HEK293 (cell line): ENCODE results near the gene MRPL21.

Experiments used
- CTCF ChIA-PET: fragments of 350-600 bp; formaldehyde crosslinking; extraction: SDS; loops from one replicate; lab custom pipeline; 2021; ENCODE audit warnings: antibody characterized with exemption; lab: Yijun Ruan, JAX
- POLR2A ChIA-PET: fragments of 300-600 bp; formaldehyde crosslinking; extraction: SDS; loops from one replicate; lab custom pipeline; 2020; ENCODE audit warnings: antibody characterized with exemption, inconsistent platforms; lab: Yijun Ruan, JAX
- H3K27ac ChIP-seq: fragments of 200-500 bp; sonication (Bioruptor generic); 2 replicates; pipeline ENCODE4 v1.5.1; 2014; ENCODE audit warnings: low read depth, low read length, control low read depth, inconsistent platforms; ENCODE audit errors: extremely low read depth
- H3K36me3 ChIP-seq, 2 experiments: fragments of 200-500 bp in 1 of 2; sonication (Bioruptor generic) in 1 of 2; 1 replicate in 1 of 2; 2 replicates in 1 of 2; pipeline ENCODE4 v1.5.1; 2014 to 2017; ENCODE audit warnings: inconsistent platforms in 2 of 2, low read length in 2 of 2; ENCODE audit not compliant: control insufficient read depth in 2 of 2, insufficient read depth in 1 of 2
- H3K4me1 ChIP-seq: fragments of 200-500 bp; sonication (Bioruptor generic); 2 replicates; pipeline ENCODE4 v1.5.1; 2014; ENCODE audit warnings: mild to moderate bottlenecking, low read length, inconsistent platforms; ENCODE audit not compliant: control insufficient read depth, insufficient read depth
- H3K4me3 ChIP-seq: 2 replicates; pipeline ENCODE4 v1.5.1; 2011; ENCODE audit warnings: low read depth, mild to moderate bottlenecking, control low read depth, low read length, moderate library complexity
- H3K9me3 ChIP-seq: fragments of 200-500 bp; sonication (Bioruptor generic); 2 replicates; pipeline ENCODE4 v1.5.1; 2014; ENCODE audit warnings: low read depth, low read length, inconsistent platforms; ENCODE audit not compliant: control insufficient read depth, insufficient read depth
- FEZF1 ChIP-seq: fragments of 450-650 bp; formaldehyde crosslinking; IDR thresholded peaks from 2 replicates; pipeline ENCODE4 v1.5.1; 2016; ENCODE audit warnings: missing biosample characterization, missing genetic modification characterization
- ZIC2 ChIP-seq: fragments of 450-650 bp; formaldehyde crosslinking; IDR thresholded peaks from 2 replicates; pipeline ENCODE4 v1.5.1; 2016; ENCODE audit warnings: missing biosample characterization, missing genetic modification characterization
- ZNF16 ChIP-seq: fragments of 450-650 bp; formaldehyde crosslinking; IDR thresholded peaks from 2 replicates; pipeline ENCODE4 v1.5.1; 2016; ENCODE audit warnings: low read depth, missing biosample characterization, missing genetic modification characterization
- ZNF202 ChIP-seq: fragments of 450-650 bp; formaldehyde crosslinking; IDR thresholded peaks from 2 replicates; pipeline ENCODE4 v1.5.1; 2016; ENCODE audit warnings: missing biosample characterization, missing genetic modification characterization, borderline replicate concordance
- ZNF292 ChIP-seq: fragments of 450-650 bp; formaldehyde crosslinking; IDR thresholded peaks from 2 replicates; pipeline ENCODE4 v1.5.1; 2016; ENCODE audit warnings: low read depth, missing biosample characterization, missing genetic modification characterization, borderline replicate concordance
- ZNF521 ChIP-seq: fragments of 450-650 bp; formaldehyde crosslinking; IDR thresholded peaks from 2 replicates; pipeline ENCODE4 v1.5.1; 2017; ENCODE audit warnings: missing biosample characterization, mild to moderate bottlenecking, missing genetic modification characterization
- ZNF792 ChIP-seq: fragments of 450-650 bp; formaldehyde crosslinking; IDR thresholded peaks from 2 replicates; pipeline ENCODE4 v1.5.1; 2016; ENCODE audit warnings: missing biosample characterization, missing genetic modification characterization
- TF ChIP-seq, protein P1 (sequence below): fragments of 450-650 bp; formaldehyde crosslinking; conservative IDR thresholded peaks from 2 replicates; pipeline ENCODE4 v1.5.1; 2016; ENCODE audit warnings: low read depth, missing biosample characterization, missing genetic modification characterization
- TF ChIP-seq, protein P2 (sequence below): fragments of 450-650 bp; formaldehyde crosslinking; IDR thresholded peaks from 2 replicates; pipeline ENCODE4 v1.5.1; 2017; ENCODE audit warnings: missing biosample characterization, mild to moderate bottlenecking, missing genetic modification characterization, moderate library complexity
- TF ChIP-seq, protein P3 (sequence below): fragments of 450-650 bp; formaldehyde crosslinking; IDR thresholded peaks from 2 replicates; pipeline ENCODE4 v1.5.1; 2016; ENCODE audit warnings: missing biosample characterization, missing genetic modification characterization, borderline replicate concordance
- TF ChIP-seq, protein P4 (sequence below): fragments of 450-650 bp; formaldehyde crosslinking; IDR thresholded peaks from 2 replicates; pipeline ENCODE4 v1.5.1; 2016; ENCODE audit warnings: missing biosample characterization, missing genetic modification characterization
- TF ChIP-seq, protein P5 (sequence below): fragments of 450-650 bp; formaldehyde crosslinking; IDR thresholded peaks from 2 replicates; pipeline ENCODE4 v1.5.1; 2017; ENCODE audit warnings: missing biosample characterization, missing genetic modification characterization

MRPL21 gene

DNA sequence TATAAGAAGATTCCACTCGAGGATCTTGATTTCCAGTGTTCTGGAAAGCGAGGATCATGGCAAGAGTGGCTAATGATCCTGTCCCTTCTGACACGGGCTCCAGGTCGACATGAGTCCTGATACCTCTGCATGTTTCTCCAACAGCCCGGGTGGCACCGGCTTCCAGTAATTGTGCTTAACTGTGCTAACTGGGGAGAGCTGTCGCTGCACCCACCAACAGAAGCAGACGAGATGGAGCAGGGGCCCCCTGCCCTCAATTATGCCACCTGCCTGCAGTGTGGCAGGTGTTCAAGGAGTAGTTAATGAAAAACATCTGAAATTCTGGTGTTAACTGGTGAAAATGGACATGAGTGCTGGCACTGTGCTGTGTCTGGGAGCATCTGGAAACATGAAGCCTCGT, 6.2 kb downstream of the MRPL21 start:
- CTCF ChIA-PET, result no interaction called here
- Histone ChIP-seq H3K9me3 (no peaks in the 10 kb centered on the region), H3K4me3 (no peak overlapping the region), H3K27ac (no peak overlapping the region), H3K4me1 (no peaks in the 10 kb centered on the region), H3K36me3 (peaks cover 5 to 83% of the 10 kb centered on the region in 2 experiments; a peak in 2 of 3 replicates)
- TF ChIP-seq, protein P1, sequence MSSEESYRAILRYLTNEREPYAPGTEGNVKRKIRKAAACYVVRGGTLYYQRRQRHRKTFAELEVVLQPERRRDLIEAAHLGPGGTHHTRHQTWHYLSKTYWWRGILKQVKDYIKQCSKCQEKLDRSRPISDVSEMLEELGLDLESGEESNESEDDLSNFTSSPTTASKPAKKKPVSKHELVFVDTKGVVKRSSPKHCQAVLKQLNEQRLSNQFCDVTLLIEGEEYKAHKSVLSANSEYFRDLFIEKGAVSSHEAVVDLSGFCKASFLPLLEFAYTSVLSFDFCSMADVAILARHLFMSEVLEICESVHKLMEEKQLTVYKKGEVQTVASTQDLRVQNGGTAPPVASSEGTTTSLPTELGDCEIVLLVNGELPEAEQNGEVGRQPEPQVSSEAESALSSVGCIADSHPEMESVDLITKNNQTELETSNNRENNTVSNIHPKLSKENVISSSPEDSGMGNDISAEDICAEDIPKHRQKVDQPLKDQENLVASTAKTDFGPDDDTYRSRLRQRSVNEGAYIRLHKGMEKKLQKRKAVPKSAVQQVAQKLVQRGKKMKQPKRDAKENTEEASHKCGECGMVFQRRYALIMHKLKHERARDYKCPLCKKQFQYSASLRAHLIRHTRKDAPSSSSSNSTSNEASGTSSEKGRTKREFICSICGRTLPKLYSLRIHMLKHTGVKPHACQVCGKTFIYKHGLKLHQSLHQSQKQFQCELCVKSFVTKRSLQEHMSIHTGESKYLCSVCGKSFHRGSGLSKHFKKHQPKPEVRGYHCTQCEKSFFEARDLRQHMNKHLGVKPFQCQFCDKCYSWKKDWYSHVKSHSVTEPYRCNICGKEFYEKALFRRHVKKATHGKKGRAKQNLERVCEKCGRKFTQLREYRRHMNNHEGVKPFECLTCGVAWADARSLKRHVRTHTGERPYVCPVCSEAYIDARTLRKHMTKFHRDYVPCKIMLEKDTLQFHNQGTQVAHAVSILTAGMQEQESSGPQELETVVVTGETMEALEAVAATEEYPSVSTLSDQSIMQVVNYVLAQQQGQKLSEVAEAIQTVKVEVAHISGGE, result no peak
- TF ChIP-seq FEZF1 (tag by site-specific recombination) (no peak), ZIC2 (tag by site-specific recombination) (no peak), ZNF202 (tag by site-specific recombination) (no peak), ZNF292 (no peak), ZNF792 (tag by site-specific recombination) (no peak), ZNF16 (tag by site-specific recombination) (no peak), ZNF521 (tag by site-specific recombination) (no peak)
- TF ChIP-seq, protein P2, sequence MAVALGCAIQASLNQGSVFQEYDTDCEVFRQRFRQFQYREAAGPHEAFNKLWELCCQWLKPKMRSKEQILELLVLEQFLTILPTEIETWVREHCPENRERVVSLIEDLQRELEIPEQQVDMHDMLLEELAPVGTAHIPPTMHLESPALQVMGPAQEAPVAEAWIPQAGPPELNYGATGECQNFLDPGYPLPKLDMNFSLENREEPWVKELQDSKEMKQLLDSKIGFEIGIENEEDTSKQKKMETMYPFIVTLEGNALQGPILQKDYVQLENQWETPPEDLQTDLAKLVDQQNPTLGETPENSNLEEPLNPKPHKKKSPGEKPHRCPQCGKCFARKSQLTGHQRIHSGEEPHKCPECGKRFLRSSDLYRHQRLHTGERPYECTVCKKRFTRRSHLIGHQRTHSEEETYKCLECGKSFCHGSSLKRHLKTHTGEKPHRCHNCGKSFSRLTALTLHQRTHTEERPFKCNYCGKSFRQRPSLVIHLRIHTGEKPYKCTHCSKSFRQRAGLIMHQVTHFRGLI, result no peak
- TF ChIP-seq, protein P3, sequence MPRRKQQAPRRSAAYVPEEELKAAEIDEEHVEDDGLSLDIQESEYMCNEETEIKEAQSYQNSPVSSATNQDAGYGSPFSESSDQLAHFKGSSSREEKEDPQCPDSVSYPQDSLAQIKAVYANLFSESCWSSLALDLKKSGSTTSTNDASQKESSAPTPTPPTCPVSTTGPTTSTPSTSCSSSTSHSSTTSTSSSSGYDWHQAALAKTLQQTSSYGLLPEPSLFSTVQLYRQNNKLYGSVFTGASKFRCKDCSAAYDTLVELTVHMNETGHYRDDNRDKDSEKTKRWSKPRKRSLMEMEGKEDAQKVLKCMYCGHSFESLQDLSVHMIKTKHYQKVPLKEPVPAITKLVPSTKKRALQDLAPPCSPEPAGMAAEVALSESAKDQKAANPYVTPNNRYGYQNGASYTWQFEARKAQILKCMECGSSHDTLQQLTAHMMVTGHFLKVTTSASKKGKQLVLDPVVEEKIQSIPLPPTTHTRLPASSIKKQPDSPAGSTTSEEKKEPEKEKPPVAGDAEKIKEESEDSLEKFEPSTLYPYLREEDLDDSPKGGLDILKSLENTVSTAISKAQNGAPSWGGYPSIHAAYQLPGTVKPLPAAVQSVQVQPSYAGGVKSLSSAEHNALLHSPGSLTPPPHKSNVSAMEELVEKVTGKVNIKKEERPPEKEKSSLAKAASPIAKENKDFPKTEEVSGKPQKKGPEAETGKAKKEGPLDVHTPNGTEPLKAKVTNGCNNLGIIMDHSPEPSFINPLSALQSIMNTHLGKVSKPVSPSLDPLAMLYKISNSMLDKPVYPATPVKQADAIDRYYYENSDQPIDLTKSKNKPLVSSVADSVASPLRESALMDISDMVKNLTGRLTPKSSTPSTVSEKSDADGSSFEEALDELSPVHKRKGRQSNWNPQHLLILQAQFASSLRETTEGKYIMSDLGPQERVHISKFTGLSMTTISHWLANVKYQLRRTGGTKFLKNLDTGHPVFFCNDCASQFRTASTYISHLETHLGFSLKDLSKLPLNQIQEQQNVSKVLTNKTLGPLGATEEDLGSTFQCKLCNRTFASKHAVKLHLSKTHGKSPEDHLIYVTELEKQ, result no peak
- TF ChIP-seq, protein P4, sequence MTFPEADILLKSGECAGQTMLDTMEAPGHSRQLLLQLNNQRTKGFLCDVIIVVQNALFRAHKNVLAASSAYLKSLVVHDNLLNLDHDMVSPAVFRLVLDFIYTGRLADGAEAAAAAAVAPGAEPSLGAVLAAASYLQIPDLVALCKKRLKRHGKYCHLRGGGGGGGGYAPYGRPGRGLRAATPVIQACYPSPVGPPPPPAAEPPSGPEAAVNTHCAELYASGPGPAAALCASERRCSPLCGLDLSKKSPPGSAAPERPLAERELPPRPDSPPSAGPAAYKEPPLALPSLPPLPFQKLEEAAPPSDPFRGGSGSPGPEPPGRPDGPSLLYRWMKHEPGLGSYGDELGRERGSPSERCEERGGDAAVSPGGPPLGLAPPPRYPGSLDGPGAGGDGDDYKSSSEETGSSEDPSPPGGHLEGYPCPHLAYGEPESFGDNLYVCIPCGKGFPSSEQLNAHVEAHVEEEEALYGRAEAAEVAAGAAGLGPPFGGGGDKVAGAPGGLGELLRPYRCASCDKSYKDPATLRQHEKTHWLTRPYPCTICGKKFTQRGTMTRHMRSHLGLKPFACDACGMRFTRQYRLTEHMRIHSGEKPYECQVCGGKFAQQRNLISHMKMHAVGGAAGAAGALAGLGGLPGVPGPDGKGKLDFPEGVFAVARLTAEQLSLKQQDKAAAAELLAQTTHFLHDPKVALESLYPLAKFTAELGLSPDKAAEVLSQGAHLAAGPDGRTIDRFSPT (tag by site-specific recombination), result no peak
- TF ChIP-seq, protein P5, sequence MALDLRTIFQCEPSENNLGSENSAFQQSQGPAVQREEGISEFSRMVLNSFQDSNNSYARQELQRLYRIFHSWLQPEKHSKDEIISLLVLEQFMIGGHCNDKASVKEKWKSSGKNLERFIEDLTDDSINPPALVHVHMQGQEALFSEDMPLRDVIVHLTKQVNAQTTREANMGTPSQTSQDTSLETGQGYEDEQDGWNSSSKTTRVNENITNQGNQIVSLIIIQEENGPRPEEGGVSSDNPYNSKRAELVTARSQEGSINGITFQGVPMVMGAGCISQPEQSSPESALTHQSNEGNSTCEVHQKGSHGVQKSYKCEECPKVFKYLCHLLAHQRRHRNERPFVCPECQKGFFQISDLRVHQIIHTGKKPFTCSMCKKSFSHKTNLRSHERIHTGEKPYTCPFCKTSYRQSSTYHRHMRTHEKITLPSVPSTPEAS, result no peak
- POLR2A ChIA-PET, result no interaction called here
